ENCODE results near the gene GNG4. TPM values are rescaled to one million over a fixed set of nuclear protein-coding genes. Genes with fewer than 3 reads are reported as not detected.

Gene GNG4
- total RNA-seq, 1 donor from 2014 or later, result 0.11 TPM

GRCh38 chr1:235612761-235613160 lies 36.8 kb downstream of the GNG4 start:
- no peak overlapping the region for H3K4me3 ChIP-seq
- H3K4me1 ChIP-seq, result no peaks in the 10 kb centered on the region
- TF ChIP-seq CTCF (IDR thresholded peaks at IDR 0.05; ENCODE audit: borderline replicate concordance), result no peak
- intact Hi-C loops (cut with micrococcal nuclease), result no loop called here
- H3K36me3 ChIP-seq, result no peaks in the 10 kb centered on the region
- no peak for DNase-seq
- H3K27me3 ChIP-seq (ENCODE audit: low read depth), result peaks cover 23% of the 10 kb centered on the region
- H3K9me3 ChIP-seq (replicated peaks), result no peaks in the 10 kb centered on the region
- no peak overlapping the region for H3K27ac ChIP-seq (replicated peaks)

DNA sequence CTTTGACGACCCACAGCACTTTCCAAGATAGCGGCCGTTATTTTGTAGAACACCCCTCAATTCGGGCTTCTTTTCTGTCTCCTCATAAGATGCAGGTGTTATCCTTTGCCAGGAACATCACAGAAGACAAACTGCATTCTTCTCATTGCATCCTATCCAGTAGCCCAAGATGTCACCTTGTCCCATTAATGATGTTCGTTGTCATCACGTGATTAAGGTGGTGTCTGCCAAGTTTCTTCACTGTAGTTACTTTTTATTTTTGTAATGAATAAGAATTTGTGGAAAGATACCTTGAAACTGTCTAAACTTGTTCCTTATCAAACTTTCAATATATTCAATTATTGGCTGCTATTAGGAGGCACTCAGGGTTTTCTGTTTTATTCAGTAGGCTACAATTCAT lies 39.4 kb downstream of the GNG4 start:
- no peak for DNase-seq
- no peaks in the 10 kb centered on the region for H3K36me3 ChIP-seq
- no peak overlapping the region for H3K27ac ChIP-seq (replicated peaks)
- intact Hi-C loops (cut with micrococcal nuclease), result no loop called here
- no peaks in the 10 kb centered on the region for H3K4me1 ChIP-seq
- H3K9me3 ChIP-seq (replicated peaks), result no peaks in the 10 kb centered on the region
- peaks cover 10% of the 10 kb centered on the region for H3K27me3 ChIP-seq (ENCODE audit: low read depth)
- TF ChIP-seq CTCF (IDR thresholded peaks at IDR 0.05; ENCODE audit: borderline replicate concordance), result no peak
- H3K4me3 ChIP-seq, result no peak overlapping the region

DNA sequence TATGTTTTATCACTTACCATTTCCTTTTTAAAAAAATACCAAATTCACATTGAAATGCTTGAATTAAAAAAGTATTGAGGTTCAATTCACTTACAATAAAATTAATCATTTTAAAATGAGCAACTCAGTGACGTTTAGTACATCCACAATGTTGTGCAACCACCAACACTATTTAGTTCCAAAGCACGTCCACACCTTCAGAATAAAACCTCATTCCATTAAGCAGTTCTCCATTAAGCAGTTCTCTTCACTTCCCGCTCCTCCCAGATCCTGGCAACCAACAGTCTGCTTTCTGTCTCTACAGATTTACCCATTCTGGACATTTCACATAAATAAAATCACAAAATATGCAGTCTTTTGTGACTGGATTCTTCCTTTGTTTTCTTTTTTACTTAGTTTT lies 41.3 kb downstream of the GNG4 start:
- H3K36me3 ChIP-seq, result no peaks in the 10 kb centered on the region
- no peaks in the 10 kb centered on the region for H3K9me3 ChIP-seq (replicated peaks)
- no peak overlapping the region for H3K27ac ChIP-seq (replicated peaks)
- DNase-seq, result no peak
- peaks cover 5% of the 10 kb centered on the region for H3K27me3 ChIP-seq (ENCODE audit: low read depth)
- no peak for TF ChIP-seq CTCF (IDR thresholded peaks at IDR 0.05; ENCODE audit: borderline replicate concordance)
- H3K4me3 ChIP-seq, result no peak overlapping the region
- H3K4me1 ChIP-seq, result no peaks in the 10 kb centered on the region
- intact Hi-C loops (cut with micrococcal nuclease), result no loop called here

DNA sequence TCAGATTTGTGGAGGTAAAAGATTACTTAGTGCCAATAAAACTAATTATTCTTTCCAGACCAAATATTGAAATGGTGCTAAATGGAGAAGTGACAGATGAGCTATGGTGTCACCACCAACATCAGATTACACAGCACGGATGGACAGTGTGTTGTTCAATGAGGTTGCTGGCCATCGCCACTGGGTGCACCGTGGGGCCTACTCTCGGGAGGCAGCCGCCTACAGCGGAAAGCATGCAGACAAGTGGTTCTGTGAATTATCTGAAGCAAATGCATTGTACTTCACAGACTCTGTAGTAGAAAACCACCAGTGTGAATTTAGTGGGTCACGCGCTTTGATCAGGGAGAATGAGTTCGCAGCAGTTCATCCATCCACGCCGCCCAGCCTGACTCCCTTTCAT lies 42.3 kb downstream of the GNG4 start:
- H3K9me3 ChIP-seq (replicated peaks), result no peaks in the 10 kb centered on the region
- DNase-seq, result no peak

DNA sequence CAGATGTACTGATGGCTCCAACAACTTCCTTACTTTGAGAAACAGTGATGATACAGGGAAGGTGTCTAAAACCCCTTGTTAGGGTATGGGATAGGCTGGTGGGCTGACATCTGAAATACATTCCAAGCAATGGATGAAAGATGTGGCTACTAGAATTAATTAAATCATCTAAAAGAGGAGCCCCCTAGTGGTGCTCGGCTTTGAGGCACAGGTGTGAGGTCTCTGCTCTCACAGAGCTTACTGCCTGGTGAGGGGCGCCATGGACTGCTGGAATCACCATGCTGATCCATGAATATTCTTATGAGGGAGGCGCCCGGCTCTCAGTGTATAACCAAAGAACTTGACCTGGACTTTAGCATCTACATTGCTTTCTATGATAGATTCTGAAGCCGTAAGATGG lies 48.5 kb downstream of the GNG4 start:
- H3K27me3 ChIP-seq (ENCODE audit: low read depth), result peaks cover 4% of the 10 kb centered on the region
- no peaks in the 10 kb centered on the region for H3K4me1 ChIP-seq
- H3K4me3 ChIP-seq, result no peak overlapping the region
- no peak overlapping the region for H3K27ac ChIP-seq (replicated peaks)
- H3K36me3 ChIP-seq, result no peaks in the 10 kb centered on the region
- TF ChIP-seq CTCF (IDR thresholded peaks at IDR 0.05; ENCODE audit: borderline replicate concordance), result peak; percentile 33
- intact Hi-C loops (cut with micrococcal nuclease), result no loop called here
- no peak for DNase-seq
- H3K9me3 ChIP-seq (replicated peaks), result no peaks in the 10 kb centered on the region

More for the DNA sequence above, 42.3 kb downstream of the GNG4 start:
- Histone ChIP-seq H3K36me3 (no peaks in the 10 kb centered on the region), H3K27me3 (ENCODE audit: low read depth) (peaks cover under 1% of the 10 kb centered on the region), H3K27ac (replicated peaks) (no peak overlapping the region), H3K4me3 (no peak overlapping the region), H3K4me1 (no peaks in the 10 kb centered on the region)
- no peak for TF ChIP-seq CTCF (IDR thresholded peaks at IDR 0.05; ENCODE audit: borderline replicate concordance)
- intact Hi-C loops (cut with micrococcal nuclease), result no loop called here

- H3K4me1 ChIP-seq, result no peaks in the 10 kb centered on the region
- H3K36me3 ChIP-seq, result no peaks in the 10 kb centered on the region
- intact Hi-C loops (cut with micrococcal nuclease), result no loop called here
- TF ChIP-seq CTCF (IDR thresholded peaks at IDR 0.05; ENCODE audit: borderline replicate concordance), result no peak
- H3K4me3 ChIP-seq, result no peak overlapping the region
- peaks cover 11% of the 10 kb centered on the region for H3K27me3 ChIP-seq (ENCODE audit: low read depth)
- H3K27ac ChIP-seq (replicated peaks), result no peak overlapping the region
- no peak for DNase-seq
- H3K9me3 ChIP-seq (replicated peaks), result no peaks in the 10 kb centered on the region
Observed at GRCh38 chr1:235599536-235599935, 50.0 kb downstream of the GNG4 start.
